HG02642 (cell line): ENCODE data around the gene SEMA4A.
A peak's percentile ranks its signal among the peaks of the same experiment; 100 is the strongest.
"Not testable (repeated sequence)": the region's sequence is repeated elsewhere in the genome, so short reads cannot be mapped to it uniquely, and the experiment has no call there.

Source experiments
- ATAC-seq: cut with Tn5 transposase; IDR thresholded peaks from one replicate; pipeline ENCODE4 v1.9.1; 2021; ENCODE audit warnings: mild to moderate bottlenecking; ENCODE audit not compliant: unreplicated experiment, poor library complexity

SEMA4A gene

GRCh38 chr1:156153362-156153761, at the start of gene SEMA4A:
TSS of gene SEMA4A (plus strand) at chr1:156153585. CDS start at chr1:156154579, 994 bp downstream.
- ATAC-seq: no peak

- ATAC-seq: no peak
Observed at GRCh38 chr1:156104065-156104810, 49.1 kb upstream of the SEMA4A start.

GRCh38 chr1:156104861-156105832, 48.2 kb upstream of the SEMA4A start:
- ATAC-seq: no peak

- ATAC-seq: no peak
Observed at GRCh38 chr1:156106624-156107488, 46.5 kb upstream of the SEMA4A start.

- ATAC-seq: no peak
Observed at GRCh38 chr1:156108057-156108456, 45.3 kb upstream of the SEMA4A start.

GRCh38 chr1:156108664-156109241, 44.6 kb upstream of the SEMA4A start:
- no peak for ATAC-seq

- ATAC-seq: no peak
Observed at GRCh38 chr1:156110252-156110651, 43.1 kb upstream of the SEMA4A start.

GRCh38 chr1:156111355-156111962, 41.9 kb upstream of the SEMA4A start:
- ATAC-seq: no peak

GRCh38 chr1:156112276-156113137, 40.9 kb upstream of the SEMA4A start:
- no peak for ATAC-seq

GRCh38 chr1:156113282-156113950, 40.0 kb upstream of the SEMA4A start:
- ATAC-seq: no peak

- ATAC-seq: peak; percentile 78
Observed at GRCh38 chr1:156114101-156114918, 39.1 kb upstream of the SEMA4A start, which contains the start of gene LMNA. TSS of gene LMNA (plus strand) at chr1:156114711. CDS start at chr1:156114919, 208 bp downstream.

- peak; percentile 25 for ATAC-seq
Observed at GRCh38 chr1:156114919-156115513, 38.4 kb upstream of the SEMA4A start.

GRCh38 chr1:156115514-156116374, 37.6 kb upstream of the SEMA4A start:
- no peak for ATAC-seq

- not testable (repeated sequence) for ATAC-seq
Observed at GRCh38 chr1:156116731-156117130, 36.7 kb upstream of the SEMA4A start.

GRCh38 chr1:156117414-156118176, 35.8 kb upstream of the SEMA4A start:
- no peak for ATAC-seq
